SHP77 treated with DMSO at 0.1 percent for 48 hours (cell line): ENCODE data around the gene ARID1B.
"Not testable (repeated sequence)": the region's sequence is repeated elsewhere in the genome, so short reads cannot be mapped to it uniquely, and the experiment has no call there.

Experiments used
- DNase-seq: peaks from one replicate; lab custom pipeline; 2025; lab: John Stamatoyannopoulos, UW

Gene ARID1B

GRCh38 chr6:156963712-156964700 lies 186.8 kb downstream of the ARID1B start:
- no peak for DNase-seq

GRCh38 chr6:156967852-156968251 lies 190.7 kb downstream of the ARID1B start:
- DNase-seq = no peak

- DNase-seq = no peak
These were observed 192.1 kb downstream of the ARID1B start for GRCh38 chr6:156969233-156969632.

GRCh38 chr6:156970595-156971112 lies 193.5 kb downstream of the ARID1B start:
- no peak for DNase-seq

- DNase-seq = no peak
These were observed 194.1 kb downstream of the ARID1B start for GRCh38 chr6:156971153-156971885.

GRCh38 chr6:156972145-156972544 lies 195.0 kb downstream of the ARID1B start:
- no peak for DNase-seq

- no peak for DNase-seq
These were observed 197.7 kb downstream of the ARID1B start for GRCh38 chr6:156974830-156975261.

GRCh38 chr6:156975414-156975813 lies 198.2 kb downstream of the ARID1B start:
- no peak for DNase-seq

GRCh38 chr6:156976216-156977127 lies 199.3 kb downstream of the ARID1B start:
- peak; percentile 36 for DNase-seq

GRCh38 chr6:156977527-156978291 lies 200.5 kb downstream of the ARID1B start:
- DNase-seq = peak; percentile 23

GRCh38 chr6:156978948-156979347 lies 201.8 kb downstream of the ARID1B start:
- no peak for DNase-seq

- peak; percentile 24 for DNase-seq
These were observed 203.3 kb downstream of the ARID1B start for GRCh38 chr6:156980515-156980914.

GRCh38 chr6:156980948-156981347 lies 203.8 kb downstream of the ARID1B start:
- no peak for DNase-seq

GRCh38 chr6:156982168-156982567 lies 205.0 kb downstream of the ARID1B start:
- DNase-seq = no peak

- DNase-seq = not testable (repeated sequence)
These were observed 205.7 kb downstream of the ARID1B start for GRCh38 chr6:156982864-156983263.

GRCh38 chr6:156984178-156984738 lies 207.1 kb downstream of the ARID1B start:
- no peak for DNase-seq

GRCh38 chr6:156985309-156985708 lies 208.1 kb downstream of the ARID1B start:
- DNase-seq = no peak

GRCh38 chr6:156988276-156989158 lies 211.3 kb downstream of the ARID1B start:
- no peak for DNase-seq

- no peak for DNase-seq
These were observed 212.1 kb downstream of the ARID1B start for GRCh38 chr6:156989159-156989806.
